HepG2 (cell line): ENCODE measurements around the gene ATN1. TPM values are rescaled to one million over a fixed set of nuclear protein-coding genes. Genes with fewer than 3 reads are reported as not detected.

Experiments
- ATRX ChIP-seq: sonication (generic); formaldehyde crosslinking; IDR thresholded peaks from 2 replicates; pipeline ENCODE4 v1.4.0; 2020; ENCODE audit warnings: missing genetic modification reagents, borderline replicate concordance
- CBFB ChIP-seq: sonication (generic); formaldehyde crosslinking; IDR thresholded peaks from 2 replicates; pipeline ENCODE4 v1.4.0; 2020; ENCODE audit warnings: missing genetic modification reagents
- DMAP1 ChIP-seq: IDR thresholded peaks from 2 replicates; pipeline ENCODE4 v1.6.1; 2016
- GATAD1 ChIP-seq: IDR thresholded peaks from 2 replicates; pipeline ENCODE4 v1.6.1; 2016; ENCODE audit warnings: missing genetic modification reagents, missing compliant biosample characterization
- GFI1 ChIP-seq: sonication (generic); formaldehyde crosslinking; IDR thresholded peaks from 2 replicates; pipeline ENCODE4 v1.5.0; 2020; ENCODE audit warnings: missing genetic modification reagents, mild to moderate bottlenecking, borderline replicate concordance
- GMEB1 ChIP-seq: sonication (generic); formaldehyde crosslinking; IDR thresholded peaks from 2 replicates; pipeline ENCODE4 v1.5.1; 2020; ENCODE audit warnings: missing genetic modification reagents, mild to moderate bottlenecking, borderline replicate concordance
- HNRNPH1 ChIP-seq: fragments of 200-400 bp; formaldehyde crosslinking; optimal IDR thresholded peaks from 2 replicates; pipeline ENCODE3; 2017; ENCODE audit warnings: mild to moderate bottlenecking, low read depth, low read length
- HOXA3 ChIP-seq: sonication (generic); formaldehyde crosslinking; IDR thresholded peaks from 2 replicates; pipeline ENCODE4 v1.5.0; 2020; ENCODE audit warnings: missing genetic modification reagents
- IRX3 ChIP-seq: sonication (generic); formaldehyde crosslinking; IDR thresholded peaks from 2 replicates; pipeline ENCODE4 v1.8.1; 2023; ENCODE audit warnings: mild to moderate bottlenecking, low read depth, missing genetic modification reagents, borderline replicate concordance
- NCOA5 ChIP-seq: sonication (generic); formaldehyde crosslinking; IDR thresholded peaks from 2 replicates; pipeline ENCODE4 v1.4.0; 2020; ENCODE audit warnings: missing genetic modification reagents
- NR1H2 ChIP-seq: sonication (generic); formaldehyde crosslinking; IDR thresholded peaks from 2 replicates; pipeline ENCODE4 v1.8.1; 2022; ENCODE audit warnings: low read depth, missing genetic modification reagents, borderline replicate concordance
- SIN3B ChIP-seq: fragments of 150-350 bp; IDR thresholded peaks from 2 replicates; pipeline ENCODE4 v1.6.1; 2014; ENCODE audit warnings: low read length
- SPEN ChIP-seq: sonication (generic); formaldehyde crosslinking; IDR thresholded peaks from 2 replicates; pipeline ENCODE4 v1.5.1; 2020; ENCODE audit warnings: low read depth, mild to moderate bottlenecking, missing genetic modification reagents
- SRF ChIP-seq: IDR thresholded peaks from 2 replicates; pipeline ENCODE4 v1.6.1; 2011; ENCODE audit warnings: mild to moderate bottlenecking, low read depth, low read length, moderate library complexity
- ZBED4 ChIP-seq: sonication (generic); formaldehyde crosslinking; IDR thresholded peaks from 2 replicates; pipeline ENCODE4 v1.4.0; 2020; ENCODE audit warnings: missing genetic modification reagents, borderline replicate concordance
- ZFY ChIP-seq: sonication (generic); formaldehyde crosslinking; IDR thresholded peaks from 2 replicates; pipeline ENCODE4 v1.4.0; 2020; ENCODE audit warnings: missing genetic modification reagents
- ZMYM4 ChIP-seq: sonication (generic); formaldehyde crosslinking; IDR thresholded peaks from 2 replicates; pipeline ENCODE4 v1.8.1; 2023; ENCODE audit warnings: mild to moderate bottlenecking, missing genetic modification reagents
- ZNF3 ChIP-seq: IDR thresholded peaks from 2 replicates; pipeline ENCODE4 v1.7.0; 2017; ENCODE audit warnings: inconsistent platforms
- ZNF747 ChIP-seq: sonication (generic); formaldehyde crosslinking; IDR thresholded peaks from 2 replicates; pipeline ENCODE4 v1.8.1; 2023; ENCODE audit warnings: missing genetic modification reagents, mild to moderate bottlenecking, borderline replicate concordance
- ZSCAN12 ChIP-seq: sonication (generic); formaldehyde crosslinking; IDR thresholded peaks from 2 replicates; pipeline ENCODE4 v1.9.0; 2021; ENCODE audit warnings: mild to moderate bottlenecking, missing genetic modification reagents
- polyA plus RNA-seq, 8 experiments: library from polyadenylated mRNA; depleted of rRNA in 3 of 8; stranded (reverse) in 7 of 8; unstranded in 1 of 8; fragments of >200 nt; fragmentation: Illumina TruSeq in 4 of 8; extraction: Trizol in 4 of 8; gene quantifications; 2 replicates each; pipeline versions ENCODE4 v1.2.1 to v1.2.3, GENCODE V29; 2011 to 2016; ENCODE audit warnings: low read depth in 4 of 8, missing spikeins in 1 of 8, mixed read lengths in 1 of 8; ENCODE audit not compliant: insufficient read depth in 1 of 8
- total RNA-seq, 5 experiments: library from RNA; depleted of rRNA; stranded (reverse); fragments of >200 nt; fragmentation: Illumina TruSeq; extraction: Trizol; gene quantifications; 2 replicates each; pipeline ENCODE4 v1.2.3, GENCODE V29; 2016; ENCODE audit warnings: low read depth in 1 of 5
- TF ChIP-seq, protein P1 (sequence below): sonication (generic); formaldehyde crosslinking; conservative IDR thresholded peaks from 2 replicates; pipeline ENCODE4 v1.4.0; 2020; ENCODE audit warnings: missing genetic modification reagents

The ATN1 gene
- total and polyA plus RNA-seq, 2 of the 13 experiments (the other 11 are each of a cell fraction or from before 2014, with no cell fraction given) = 2.1 to 8.6 TPM

DNA sequence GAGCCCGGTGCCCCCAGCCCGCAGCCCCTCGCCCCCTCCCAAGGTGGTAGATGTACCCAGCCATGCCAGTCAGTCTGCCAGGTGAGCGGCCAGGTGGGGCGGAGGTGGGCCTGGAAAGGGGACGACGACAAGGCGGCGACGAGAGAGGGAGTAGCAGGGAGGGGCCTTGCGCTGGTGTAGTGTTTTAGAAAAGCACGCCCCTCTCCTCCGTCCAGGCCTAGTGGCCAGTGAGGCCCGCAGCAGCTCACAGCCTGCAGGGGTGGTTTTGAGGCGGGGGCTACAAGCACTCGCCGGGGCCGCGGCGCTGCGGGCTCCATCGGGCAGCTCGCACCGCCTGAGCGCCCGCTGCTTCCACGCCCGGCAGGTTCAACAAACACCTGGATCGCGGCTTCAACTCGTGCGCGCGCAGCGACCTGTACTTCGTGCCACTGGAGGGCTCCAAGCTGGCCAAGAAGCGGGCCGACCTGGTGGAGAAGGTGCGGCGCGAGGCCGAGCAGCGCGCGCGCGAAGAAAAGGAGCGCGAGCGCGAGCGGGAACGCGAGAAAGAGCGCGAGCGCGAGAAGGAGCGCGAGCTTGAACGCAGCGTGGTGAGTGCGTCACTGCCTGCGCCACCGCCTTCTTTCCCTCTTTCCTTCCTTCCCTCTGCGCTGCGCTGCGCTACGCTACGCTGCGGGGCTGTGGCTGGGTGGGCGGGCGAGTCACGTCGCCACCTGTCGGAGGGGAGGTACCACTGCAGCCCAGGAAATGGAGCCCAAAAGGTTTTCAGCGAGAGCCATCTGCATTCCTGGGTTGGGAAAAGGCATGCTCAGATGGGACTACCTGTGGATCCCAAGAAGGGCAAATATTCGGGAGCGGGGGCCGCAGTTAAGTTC is 10.0 kb downstream of the ATN1 start (continued):
- TF ChIP-seq HOXA3 (CRISPR knock-in tag) = peak; percentile 99
- TF ChIP-seq ZFY (CRISPR knock-in tag) = peak; percentile 86
- TF ChIP-seq IRX3 = peak; percentile 90
- TF ChIP-seq ZMYM4 (CRISPR knock-in tag) = peak; percentile 96
- peak; percentile 98 for TF ChIP-seq GMEB1 (CRISPR knock-in tag)
- TF ChIP-seq SRF = no peak
- TF ChIP-seq ZNF747 (CRISPR knock-in tag) = peak; percentile 98
- no peak; the same call in 1 of the 2 replicates for TF ChIP-seq NCOA5 (CRISPR knock-in tag)
- no peak for TF ChIP-seq ZNF3
- TF ChIP-seq SPEN (CRISPR knock-in tag) = peak; percentile 95
- TF ChIP-seq NR1H2 = peak; percentile 82
- peak; percentile 78 for TF ChIP-seq DMAP1
- TF ChIP-seq ZBED4 (CRISPR knock-in tag) = peak; percentile 73; the same call in 1 of the 2 replicates
- TF ChIP-seq ATRX (CRISPR knock-in tag) = no peak
- peak; percentile 70; the same call in 1 of the 2 replicates for TF ChIP-seq ZSCAN12 (CRISPR knock-in tag)
- peak; percentile 97 for TF ChIP-seq GATAD1 (CRISPR knock-in tag)
- TF ChIP-seq, protein P1, sequence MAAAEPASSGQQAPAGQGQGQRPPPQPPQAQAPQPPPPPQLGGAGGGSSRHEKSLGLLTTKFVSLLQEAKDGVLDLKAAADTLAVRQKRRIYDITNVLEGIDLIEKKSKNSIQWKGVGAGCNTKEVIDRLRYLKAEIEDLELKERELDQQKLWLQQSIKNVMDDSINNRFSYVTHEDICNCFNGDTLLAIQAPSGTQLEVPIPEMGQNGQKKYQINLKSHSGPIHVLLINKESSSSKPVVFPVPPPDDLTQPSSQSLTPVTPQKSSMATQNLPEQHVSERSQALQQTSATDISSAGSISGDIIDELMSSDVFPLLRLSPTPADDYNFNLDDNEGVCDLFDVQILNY (CRISPR knock-in tag) = peak; percentile 85
- TF ChIP-seq CBFB (CRISPR knock-in tag) = peak; percentile 90
- TF ChIP-seq SIN3B = peak; percentile 27; the same call in 1 of the 2 replicates
- no peak for TF ChIP-seq GFI1 (CRISPR knock-in tag)
- no peak for TF ChIP-seq HNRNPH1
- TF ChIP-seq, all 625 proteins: peak for 360
